HG03139 (cell line): ENCODE data around the gene ZNF554.
"Not testable (repeated sequence)": the region's sequence is repeated elsewhere in the genome, so short reads cannot be mapped to it uniquely, and the experiment has no call there.

ENCODE experiments used
- ATAC-seq: cut with Tn5 transposase; IDR thresholded peaks from one replicate; pipeline ENCODE4 v1.9.1; 2021; ENCODE audit not compliant: unreplicated experiment

The ZNF554 gene

GRCh38 chr19:2865334-2866100 is 45.8 kb downstream of the ZNF554 start:
- no peak for ATAC-seq

GRCh38 chr19:2866495-2867024 is 46.9 kb downstream of the ZNF554 start:
- no peak for ATAC-seq

DNA sequence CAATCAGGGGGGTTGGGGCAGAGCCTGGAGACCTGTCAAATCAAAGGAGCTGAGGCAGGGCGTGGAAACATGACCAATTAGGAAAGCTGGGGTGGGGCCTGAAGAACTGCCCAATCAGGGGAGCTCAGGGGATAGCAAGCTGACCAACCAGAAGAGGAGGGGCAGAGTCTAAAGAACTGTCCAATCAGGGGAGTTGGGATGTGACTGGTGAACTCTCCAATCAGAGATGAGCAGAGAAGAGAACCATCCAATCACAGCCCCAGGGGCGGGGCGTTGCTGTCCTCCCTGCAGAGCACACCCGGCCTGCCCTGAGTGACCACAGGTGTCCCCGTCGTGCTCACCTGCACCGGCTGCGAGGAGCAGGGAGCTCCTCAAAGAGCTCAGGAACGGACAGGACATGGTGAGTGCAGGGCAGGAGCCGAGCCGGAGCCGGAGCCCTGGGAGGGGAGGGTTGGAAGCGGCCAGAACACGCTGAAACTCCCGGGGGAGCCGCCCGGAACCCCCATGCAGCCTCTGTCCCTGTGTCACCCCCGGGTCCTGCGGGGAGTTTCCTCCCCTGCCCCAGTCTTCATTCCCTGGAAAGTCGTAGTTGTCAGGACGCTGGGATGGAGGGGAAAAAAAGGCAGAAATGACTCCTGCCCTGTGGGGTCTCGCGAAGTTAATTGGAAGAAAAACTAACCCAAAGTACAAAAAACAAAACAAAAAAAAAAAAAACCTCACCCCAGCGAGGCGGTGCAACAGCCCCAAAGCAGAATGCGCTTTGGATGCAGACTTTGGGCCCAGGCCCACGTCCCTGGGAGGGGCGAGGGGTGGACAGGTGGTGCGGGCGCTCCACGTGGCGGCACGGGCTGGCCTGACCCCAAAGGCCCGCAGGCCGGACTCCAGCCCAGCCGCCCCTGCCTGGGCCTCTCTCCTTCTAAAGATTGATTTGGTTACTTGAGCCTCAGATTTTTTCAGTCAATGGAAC is 47.6 kb downstream of the ZNF554 start, which contains the start of gene ZNF556:
Gene ZNF556, plus strand, starts transcription at position 311 of the 967 bp plus-strand sequence. Its CDS starts 87 bp downstream, at position 398.
- ATAC-seq, result no peak

DNA sequence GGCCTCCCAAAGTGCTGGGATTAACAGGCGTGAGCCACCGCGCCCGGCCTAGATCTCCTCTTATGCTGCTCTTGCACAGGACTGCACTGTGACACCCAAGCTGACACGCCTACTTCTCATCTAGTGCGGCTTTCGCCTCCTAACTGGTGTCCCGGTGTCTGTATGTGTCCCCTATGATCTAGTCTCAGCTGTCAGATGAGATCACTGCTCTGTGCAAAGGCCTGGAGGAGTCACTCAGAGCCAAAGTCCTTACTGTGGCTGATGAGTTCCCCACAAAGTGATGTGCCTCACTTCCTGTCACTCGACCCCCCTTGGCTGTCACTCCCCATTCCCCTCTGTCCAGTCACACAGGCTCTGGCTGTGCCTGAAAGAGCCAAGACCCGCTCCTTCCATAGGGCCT is 50.0 kb downstream of the ZNF554 start:
- ATAC-seq, result no peak

- ATAC-seq, result not testable (repeated sequence)
Observed at GRCh38 chr19:2872175-2872574, 52.5 kb downstream of the ZNF554 start.

DNA sequence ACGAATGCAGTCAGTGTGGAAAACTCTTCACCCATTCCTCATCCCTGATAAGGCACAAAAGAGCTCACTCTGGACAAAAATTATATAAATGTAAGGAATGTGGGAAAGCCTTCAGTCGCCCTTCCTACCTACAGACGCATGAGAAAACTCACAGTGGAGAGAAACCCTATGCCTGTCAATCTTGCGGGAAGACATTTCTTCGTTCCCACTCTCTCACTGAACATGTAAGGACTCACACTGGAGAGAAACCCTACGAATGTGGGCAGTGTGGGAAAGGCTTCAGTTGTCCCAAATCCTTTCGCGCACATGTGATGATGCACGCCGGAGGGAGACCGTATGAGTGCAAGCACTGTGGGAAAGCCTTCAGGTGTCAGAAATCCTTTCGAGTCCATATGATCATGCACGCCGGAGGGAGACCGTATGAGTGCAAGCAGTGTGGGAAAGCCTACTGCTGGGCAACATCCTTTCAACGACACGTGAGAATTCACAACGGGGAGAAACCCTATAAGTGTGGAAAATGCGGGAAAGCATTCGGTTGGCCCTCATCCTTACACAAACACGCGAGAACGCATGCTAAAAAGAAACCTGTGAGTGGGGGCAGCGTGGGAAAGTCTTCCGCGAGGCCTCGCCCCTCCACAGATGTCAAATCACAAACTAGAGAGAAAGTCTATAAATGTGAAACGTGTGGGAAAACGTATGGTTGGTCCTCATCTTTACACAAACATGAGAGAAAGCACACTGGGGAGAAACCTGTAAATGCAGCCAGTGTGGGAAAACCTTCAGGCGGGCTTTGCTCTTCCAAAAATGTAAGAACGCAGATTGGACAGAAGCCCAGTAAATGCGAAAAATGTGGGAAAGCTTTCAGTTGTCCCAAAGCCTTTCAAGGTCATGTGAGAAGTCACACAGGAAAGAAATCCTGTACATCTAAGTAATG is 58.0 kb downstream of the ZNF554 start:
- ATAC-seq, result no peak

DNA sequence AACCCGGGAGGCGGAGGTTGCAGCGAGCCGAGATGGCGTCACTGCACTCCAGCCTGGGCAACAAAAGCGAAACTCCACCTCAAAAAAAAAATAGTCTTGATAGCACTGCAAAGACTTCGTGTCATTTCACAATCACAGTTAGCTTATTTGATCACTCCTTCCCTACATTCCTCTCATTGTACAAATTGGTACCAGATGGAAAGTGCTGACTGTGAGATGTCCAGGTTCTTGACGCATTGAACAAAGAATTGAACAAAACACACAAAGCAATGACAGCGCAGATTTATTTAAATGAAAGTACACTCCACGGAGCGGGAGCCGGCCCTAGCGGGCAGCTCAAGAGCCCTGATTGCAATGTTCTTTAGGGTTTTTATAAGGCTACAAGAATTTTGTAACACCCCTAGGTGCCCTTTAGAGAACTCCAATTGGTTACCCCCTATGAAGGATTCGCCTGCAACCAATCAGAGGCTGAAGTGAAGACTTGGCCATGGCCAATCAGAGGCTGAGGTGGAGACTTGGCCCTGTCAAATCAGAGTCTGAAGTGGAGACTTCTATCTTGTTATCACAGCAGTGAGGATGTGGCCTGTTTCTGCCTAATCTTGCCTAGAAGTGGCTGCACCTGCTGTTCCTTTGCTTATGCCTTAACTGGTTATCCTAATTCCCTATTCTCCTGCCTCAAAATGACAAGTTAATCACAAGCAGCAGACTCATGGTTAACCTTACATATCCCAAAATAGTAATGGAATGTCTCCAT is 64.2 kb downstream of the ZNF554 start:
- no peak for ATAC-seq

DNA sequence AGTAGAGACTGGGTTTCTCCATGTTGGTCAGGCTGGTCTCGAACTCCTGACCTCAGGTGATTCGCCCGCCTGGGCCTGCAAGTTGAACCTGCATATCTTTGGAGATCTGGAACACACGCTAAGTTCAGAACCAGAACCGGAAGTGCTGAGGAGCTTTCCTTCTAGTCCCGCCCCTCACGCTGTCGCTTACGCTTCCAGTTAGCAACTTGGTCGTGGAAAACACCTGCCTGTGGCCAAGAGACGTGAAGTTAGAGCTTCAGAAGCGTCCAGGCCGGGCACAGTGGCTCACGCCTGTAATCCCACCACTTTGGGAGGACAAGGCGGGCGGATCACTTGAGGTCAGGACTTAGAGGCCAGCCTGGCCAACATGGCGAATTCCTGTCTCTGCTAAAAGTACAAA is 66.1 kb downstream of the ZNF554 start:
- no peak for ATAC-seq
